Ovary (tissue), 9 donors: ENCODE measurements around the gene EEIG1. TPM values are rescaled to one million over a fixed set of nuclear protein-coding genes. Genes with fewer than 3 reads are reported as not detected.
A peak's percentile ranks its signal among the peaks of the same experiment; 100 is the strongest.

Experiments
- DNase-seq, 5 donors: peaks; one replicate each; pipeline ENCODE4 v3.0.0-alpha.2; 2019 to 2020
- H3K27ac ChIP-seq, 2 donors: fragments of 200-600 bp; one replicate each; pipeline versions ENCODE4 v1.5.1 to v1.8.0; 2019 to 2022
- H3K27me3 ChIP-seq: fragments of 200-600 bp; one replicate; pipeline ENCODE4 v1.8.0; 2022
- H3K36me3 ChIP-seq: fragments of 200-600 bp; sonication (generic); one replicate; pipeline ENCODE4 v1.5.1; 2019
- H3K4me1 ChIP-seq: one replicate; pipeline ENCODE4 v1.8.1; 2013; ENCODE audit warnings: mild to moderate bottlenecking, moderate library complexity; ENCODE audit not compliant: insufficient read depth
- H3K4me3 ChIP-seq: fragments of 200-600 bp; sonication (generic); one replicate; pipeline ENCODE4 v1.5.1; 2017
- H3K9me3 ChIP-seq, 2 donors: fragments of 200-600 bp in 1 of 2; sonication (generic) in 1 of 2; one replicate each; pipeline versions ENCODE4 v1.5.1 to v1.8.1; 2013 to 2019; ENCODE audit warnings: mild to moderate bottlenecking in 1 of 2, moderate library complexity in 1 of 2
- CTCF ChIP-seq, 3 donors: fragments of 450-650 bp in 2 of 3; fragments of 200-600 bp in 1 of 3; IDR thresholded peaks; one replicate each; pipeline versions ENCODE4 v1.5.1 to v1.8.0; 2016 to 2022; ENCODE audit warnings: antibody characterized with exemption in 3 of 3, mild to moderate bottlenecking in 1 of 3
- EP300 ChIP-seq: sonication (generic); formaldehyde crosslinking; IDR thresholded peaks from one replicate; pipeline ENCODE4 v1.6.1; 2017; ENCODE audit warnings: antibody characterized with exemption
- POLR2A ChIP-seq: fragments of 450-650 bp; IDR thresholded peaks from one replicate; pipeline ENCODE4 v1.6.1; 2017; ENCODE audit warnings: antibody characterized with exemption, mild to moderate bottlenecking, moderate library complexity
- WGBS, 3 donors: extraction: QIAGEN DNeasy Blood & Tissue Kit in 1 of 3; methylation state at CpG; one replicate each; pipeline versions ENCODE4 v1.1.5 to v1.1.7; 2013 to 2017; 5-methylcytosine and 5-hydroxymethylcytosine counted together
- intact Hi-C, 4 donors: fragments of 100-400 bp; cut with DNase I; formaldehyde crosslinking; loops; one replicate each; pipeline versions ENCODE4 v1.11.0 to v1.15.1; 2022 to 2023
- polyA plus RNA-seq, 2 donors: library from polyadenylated mRNA; stranded (reverse); fragments of 200-250 nt in 1 of 2; fragments of 350-450 nt in 1 of 2; fragmentation: Illumina TruSeq in 1 of 2; extraction: RNeasy Lipid Tissue Mini Kit (QIAGEN cat#74804) in 1 of 2; gene quantifications; one replicate each; pipeline ENCODE4 v1.2.3, GENCODE V29; 2013 to 2014
- total RNA-seq, 7 donors: library from RNA; depleted of rRNA in 2 of 7; stranded (reverse); fragments of >200 nt in 2 of 7; fragmentation: NEBNext Ultra II Directional in 3 of 7; extraction: Animal tissue kit (Norgen Biotek cat#: 25700) in 3 of 7; gene quantifications; one replicate each; pipeline versions ENCODE4 v1.1.0 to v1.2.4, GENCODE V29; 2016 to 2023
- donor health status: DM: no; HTN: no; CAD: no; lungs with moderate emphysema.
- donor health status: DM: no; HTN: no; CAD: no.
- donor health status: Bipolar disorder and iron deficiency.
- donor health status: DM: yes; HTN: yes; CAD: no.
- donor health status: DM: no; HTN: no; CAD: no.
- donor health status: DM: yes; HTN: yes; CAD: no.

Gene EEIG1
- total and polyA plus RNA-seq, 9 donors = 8.6 to 104 (median 75.5) TPM

- peak overlapping the region in 1 of 2 donors; percentile 82 for H3K27ac ChIP-seq
- H3K27me3 ChIP-seq = no peaks in the 10 kb centered on the region
- DNase-seq = peak in 1 of 5 donors; percentile 25
- TF ChIP-seq CTCF (IDR thresholded peaks at IDR 0.05) (no peak), EP300 (no peak), POLR2A (no peak)
- WGBS, 3 donors = 55 to 58% (median 57%) methylated on average over 3 of the region's 3 CpGs
- peaks cover 53% of the 10 kb centered on the region for H3K4me1 ChIP-seq
- intact Hi-C loops = no loop called here
- no peak overlapping the region for H3K4me3 ChIP-seq
- no peaks in the 10 kb centered on the region for H3K9me3 ChIP-seq
- no peaks in the 10 kb centered on the region for H3K36me3 ChIP-seq
These were observed 18.5 kb downstream of the EEIG1 start for GRCh38 chr9:127962278-127962677.

- Histone ChIP-seq H3K4me3 (no peak overlapping the region), H3K4me1 (peaks cover 47% of the 10 kb centered on the region), H3K36me3 (no peaks in the 10 kb centered on the region), H3K9me3 (no peaks in the 10 kb centered on the region), H3K27ac (peak overlapping the region in 1 of 2 donors; percentile 82), H3K27me3 (no peaks in the 10 kb centered on the region)
- peak in 1 of 5 donors; percentile 22 for DNase-seq
- intact Hi-C loops = no loop called here
- whole genome bisulfite sequencing, 3 donors = 92 to 94% (median 93%) methylated on average over 13 of the region's 13 CpGs
- TF ChIP-seq POLR2A (no peak), CTCF (IDR thresholded peaks at IDR 0.05) (no peak), EP300 (no peak)
These were observed 19.1 kb downstream of the EEIG1 start for GRCh38 chr9:127961613-127962155.

GRCh38 chr9:127961155-127961490 is 19.7 kb downstream of the EEIG1 start:
- no peaks in the 10 kb centered on the region for H3K27me3 ChIP-seq
- WGBS, 3 donors = 84 to 96% (median 88%) methylated on average over 2 of the region's 2 CpGs
- no peak overlapping the region for H3K4me3 ChIP-seq
- peak in 1 of 5 donors; percentile 25 for DNase-seq
- peaks cover 43% of the 10 kb centered on the region for H3K4me1 ChIP-seq
- H3K9me3 ChIP-seq = no peaks in the 10 kb centered on the region
- H3K27ac ChIP-seq = peak overlapping the region in 1 of 2 donors; percentile 82
- TF ChIP-seq CTCF (IDR thresholded peaks at IDR 0.05) = no peak
- TF ChIP-seq POLR2A = no peak
- TF ChIP-seq EP300 = no peak
- H3K36me3 ChIP-seq = no peaks in the 10 kb centered on the region
- intact Hi-C loops = no loop called here

GRCh38 chr9:127960410-127961154 is 20.2 kb downstream of the EEIG1 start:
- Histone ChIP-seq H3K4me3 (no peak overlapping the region), H3K4me1 (peaks cover 40% of the 10 kb centered on the region), H3K9me3 (no peaks in the 10 kb centered on the region), H3K27ac (peak overlapping the region in 1 of 2 donors; percentile 2), H3K36me3 (no peaks in the 10 kb centered on the region), H3K27me3 (no peaks in the 10 kb centered on the region)
- TF ChIP-seq POLR2A = no peak
- WGBS, 3 donors = 44 to 57% (median 54%) methylated on average over 9 to 11 of the region's 11 CpGs
- intact Hi-C loops = no loop called here
- DNase-seq = no peak

- H3K27me3 ChIP-seq = no peaks in the 10 kb centered on the region
- intact Hi-C loops = no loop called here
- no peak for TF ChIP-seq CTCF (IDR thresholded peaks at IDR 0.05)
- TF ChIP-seq POLR2A = no peak
- no peak for TF ChIP-seq EP300
- H3K27ac ChIP-seq = peak overlapping the region in 1 of 2 donors; percentile 2
- 90 to 95% (median 93%) methylated on average over 2 of the region's 2 CpGs for WGBS, 3 donors
- no peaks in the 10 kb centered on the region for H3K9me3 ChIP-seq
- H3K4me1 ChIP-seq = peaks cover 43% of the 10 kb centered on the region
- no peak overlapping the region for H3K4me3 ChIP-seq
- DNase-seq = no peak
- no peaks in the 10 kb centered on the region for H3K36me3 ChIP-seq
These were observed 20.9 kb downstream of the EEIG1 start for GRCh38 chr9:127959841-127960409.
